Choroid plexus epithelial cell (primary cell): ENCODE data around the gene KCNQ2.

Source experiments
- DNase-seq: peaks from one replicate; pipeline ENCODE4 v3.0.0-alpha.2; 2010; ENCODE audit warnings: low read depth
- H3K4me3 ChIP-seq: 2 replicates; pipeline ENCODE4 v1.5.1; 2011; ENCODE audit warnings: low read depth, mild to moderate bottlenecking, control low read depth, low read length, moderate library complexity
- CTCF ChIP-seq: conservative IDR thresholded peaks from 2 replicates; pipeline ENCODE4 v1.5.1; 2011; ENCODE audit warnings: low read depth, mild to moderate bottlenecking, control low read depth, inconsistent platforms, low read length, moderate library complexity

The KCNQ2 gene

DNA sequence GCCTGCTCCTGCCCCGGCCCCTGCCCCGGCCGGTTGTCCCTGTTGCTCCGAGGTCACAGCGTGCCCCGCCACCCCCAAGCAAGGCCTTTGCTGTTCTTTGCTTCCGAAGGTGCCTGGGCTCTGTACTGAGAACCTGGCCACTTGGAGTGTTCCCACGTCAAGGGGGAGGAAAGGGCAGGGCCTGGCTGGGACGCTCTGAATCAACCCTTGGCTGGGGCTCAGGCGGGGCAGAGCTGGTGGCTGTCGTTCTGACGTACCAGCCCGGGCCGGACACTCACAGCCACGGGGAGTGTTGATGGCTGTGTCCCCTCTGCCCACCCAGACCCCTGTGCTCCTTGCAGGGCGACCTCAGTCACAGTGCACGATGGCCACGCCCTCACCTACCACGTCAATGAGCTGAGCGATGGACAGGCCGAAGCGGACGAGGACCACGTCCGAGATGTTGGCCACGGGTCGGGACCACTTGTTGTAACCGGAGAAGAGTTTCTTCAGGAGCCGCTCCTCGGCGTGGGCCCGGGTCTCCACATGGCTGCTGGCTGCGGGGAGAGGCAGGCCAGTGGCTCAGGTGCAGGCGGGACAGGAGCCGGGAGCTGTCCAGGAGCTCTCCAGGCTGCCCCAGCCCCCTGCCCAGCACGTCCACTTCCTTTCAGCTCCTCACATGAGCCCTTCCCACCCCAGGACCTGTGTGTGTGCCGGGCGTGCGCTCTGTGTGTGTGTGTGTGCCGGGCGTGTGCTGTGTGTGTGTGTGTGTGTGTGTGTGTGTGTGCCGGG lies 113.1 kb downstream of the KCNQ2 start:
- H3K4me3 ChIP-seq = no peak overlapping the region
- TF ChIP-seq CTCF = no peak
- DNase-seq = no peak

DNA sequence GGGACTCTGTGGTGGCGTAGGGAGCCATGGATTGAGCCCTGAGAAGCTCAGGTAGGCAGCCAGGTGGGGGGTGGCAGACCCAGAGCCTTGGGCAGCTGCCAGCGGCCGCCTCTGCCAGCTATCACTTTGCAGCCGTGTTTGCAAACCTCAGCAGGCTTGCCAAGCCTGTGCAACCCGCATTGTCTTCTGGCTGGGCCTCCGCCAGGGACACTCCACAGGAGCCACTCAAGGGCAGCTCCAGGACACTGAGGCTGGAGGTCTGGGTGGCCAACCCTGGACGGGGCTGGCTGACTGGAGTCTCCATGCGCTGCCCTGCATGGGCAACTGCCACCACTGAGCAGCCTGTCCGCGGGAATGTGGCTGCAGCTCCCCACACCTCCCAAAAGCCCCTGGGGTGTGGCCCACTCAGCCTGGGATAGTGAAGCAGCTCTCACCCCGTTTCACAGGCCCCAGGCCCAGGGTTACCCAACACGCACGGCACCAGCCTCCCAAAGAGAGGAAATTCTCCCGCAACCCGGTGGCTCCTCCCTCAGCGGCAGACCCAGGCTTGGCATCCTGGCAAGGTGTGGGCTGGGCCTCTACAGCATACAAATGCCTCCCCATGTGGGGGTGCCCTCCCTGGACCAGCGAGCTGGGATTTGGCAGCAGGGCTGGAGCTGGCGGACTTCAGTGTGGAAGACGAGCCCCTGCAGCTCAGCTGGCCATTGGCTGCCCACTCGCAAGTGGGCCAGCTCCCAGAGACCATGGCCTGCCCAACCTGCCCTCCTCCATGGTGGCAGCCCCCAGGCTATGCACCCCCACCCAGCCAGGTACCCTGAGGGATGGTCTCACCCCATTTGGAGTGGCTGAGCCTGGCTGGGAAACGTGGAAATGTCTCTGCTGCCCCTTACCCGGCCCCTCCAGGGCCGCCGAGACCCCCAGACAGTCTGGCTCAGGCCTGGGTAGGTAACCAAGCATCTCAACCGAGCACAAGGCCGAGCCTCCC lies 114.2 kb downstream of the KCNQ2 start:
- DNase-seq = no peak
- H3K4me3 ChIP-seq = no peak overlapping the region
- no peak for TF ChIP-seq CTCF

GRCh38 chr20:63356931-63357879 lies 115.2 kb downstream of the KCNQ2 start:
- no peak for DNase-seq
- no peak for TF ChIP-seq CTCF
- no peak overlapping the region for H3K4me3 ChIP-seq

GRCh38 chr20:63356511-63356910 lies 115.9 kb downstream of the KCNQ2 start:
- DNase-seq = no peak
- no peak overlapping the region for H3K4me3 ChIP-seq
- no peak for TF ChIP-seq CTCF

- no peak overlapping the region for H3K4me3 ChIP-seq
- no peak for DNase-seq
- no peak for TF ChIP-seq CTCF
Observed at GRCh38 chr20:63355781-63356295, 116.6 kb downstream of the KCNQ2 start.

GRCh38 chr20:63354636-63355350 lies 117.7 kb downstream of the KCNQ2 start:
- no peak for TF ChIP-seq CTCF
- no peak overlapping the region for H3K4me3 ChIP-seq
- no peak for DNase-seq
